ENCODE data around the gene PHF11. TPM values are rescaled to one million over a fixed set of nuclear protein-coding genes. Genes with fewer than 3 reads are reported as not detected.

PHF11 gene
- polyA plus RNA-seq, 3 donors = 63.4 to 68.8 (median 68.4) TPM

GRCh38 chr13:49516467-49516866, 20.7 kb downstream of the PHF11 start:
- no peaks in the 10 kb centered on the region for H3K79me2 ChIP-seq (ENCODE audit: insufficient read depth, low read length)
- no peak overlapping the region for H3K4me2 ChIP-seq (replicated peaks; ENCODE audit: extremely low read depth, low read length, poor library complexity, severe bottlenecking)
- no peak overlapping the region for H3K27ac ChIP-seq (ENCODE audit: low read depth in 1 of 2, low read length in 2 of 2)
- H3K9ac ChIP-seq (ENCODE audit: insufficient read depth, low read length, poor library complexity, severe bottlenecking) = no peak overlapping the region
- Mint-ChIP-seq H3K27me3 (ENCODE audit: low read depth in 3 of 3) (peaks cover 0 to 2% (median 2%) of the 10 kb centered on the region in 3 donors), H3K36me3 (peaks cover 81 to 88% of the 10 kb centered on the region in 2 donors), H3K9me3 (peaks cover 0 to 1% (median 0%) of the 10 kb centered on the region in 7 donors), H3K27ac (peak overlapping the region in 2 of 7 donors; percentile 43 to 49), H3K4me3 (no peak overlapping the region), H3K4me1 (no peaks in the 10 kb centered on the region)
- H3K9me3 ChIP-seq (replicated peaks in 1 of 2; ENCODE audit: control insufficient read depth in 1 of 2, insufficient read depth in 1 of 2, low read length in 2 of 2) = no peaks in the 10 kb centered on the region
- no peak for TF ChIP-seq CTCF (IDR thresholded peaks at IDR 0.05)
- H2AFZ ChIP-seq (ENCODE audit: insufficient read depth, low read depth, low read length, poor library complexity, severe bottlenecking) = no peak overlapping the region
- no peaks in the 10 kb centered on the region for H3K27me3 ChIP-seq (ENCODE audit: control insufficient read depth in 2 of 2, insufficient read depth in 2 of 2, low read length in 2 of 2)
- no peak for DNase-seq
- WGBS (ENCODE audit: insufficient coverage) = 93% methylated on average over 3 of the region's 5 CpGs
- H3K4me1 ChIP-seq (ENCODE audit: control insufficient read depth in 1 of 2, insufficient read depth in 2 of 2, low read length in 2 of 2) = no peaks in the 10 kb centered on the region
- H3K4me3 ChIP-seq (replicated peaks in 1 of 3; ENCODE audit: low read depth in 2 of 3, low read length in 3 of 3) = no peak overlapping the region
- peaks cover 17% of the 10 kb centered on the region for H4K20me1 ChIP-seq (ENCODE audit: insufficient read depth, low read length)
- peaks cover 78 to 99% of the 10 kb centered on the region in 2 donors for H3K36me3 ChIP-seq (replicated peaks in 1 of 2; ENCODE audit: control insufficient read depth in 1 of 2, insufficient read depth in 2 of 2, low read length in 2 of 2)
- intact Hi-C loops (cut with micrococcal nuclease) = no loop called here

DNA sequence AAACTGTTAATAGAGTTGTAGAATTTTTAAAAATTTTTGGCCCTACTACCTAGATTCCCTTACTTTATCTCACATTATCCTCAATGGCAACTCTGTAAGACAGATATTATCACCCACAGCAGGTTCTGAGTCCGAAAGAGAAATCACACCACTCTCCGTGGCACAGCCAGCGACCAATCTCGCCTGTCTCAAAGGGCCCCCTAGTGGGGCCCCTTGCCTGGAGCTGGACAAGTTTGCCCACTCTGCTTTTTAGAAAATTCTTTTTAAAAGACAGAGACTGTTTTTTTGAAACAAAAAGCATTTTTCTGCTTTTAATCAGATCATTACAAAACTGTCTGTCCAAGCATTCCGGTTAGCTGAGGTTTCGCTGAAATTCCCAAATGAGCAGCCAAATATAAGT, 21.7 kb downstream of the PHF11 start:
- no peak overlapping the region for H3K4me2 ChIP-seq (replicated peaks; ENCODE audit: extremely low read depth, low read length, poor library complexity, severe bottlenecking)
- no peaks in the 10 kb centered on the region for H3K4me1 Mint-ChIP-seq
- H3K4me1 ChIP-seq (ENCODE audit: control insufficient read depth in 1 of 2, insufficient read depth in 2 of 2, low read length in 2 of 2) = no peaks in the 10 kb centered on the region
- no peaks in the 10 kb centered on the region for H3K9me3 ChIP-seq (replicated peaks in 1 of 2; ENCODE audit: control insufficient read depth in 1 of 2, insufficient read depth in 1 of 2, low read length in 2 of 2)
- H3K9ac ChIP-seq (ENCODE audit: insufficient read depth, low read length, poor library complexity, severe bottlenecking) = no peak overlapping the region
- no peak overlapping the region for H3K27ac ChIP-seq (ENCODE audit: low read depth in 1 of 2, low read length in 2 of 2)
- no peak overlapping the region for H2AFZ ChIP-seq (ENCODE audit: insufficient read depth, low read depth, low read length, poor library complexity, severe bottlenecking)
- no peaks in the 10 kb centered on the region for H3K79me2 ChIP-seq (ENCODE audit: insufficient read depth, low read length)
- H3K27ac Mint-ChIP-seq = peak overlapping the region in 1 of 7 donors; percentile 49
- no peak for DNase-seq
- peaks cover 17% of the 10 kb centered on the region for H4K20me1 ChIP-seq (ENCODE audit: insufficient read depth, low read length)
- peaks cover 0 to 1% (median 0%) of the 10 kb centered on the region in 7 donors for H3K9me3 Mint-ChIP-seq
- no peak for TF ChIP-seq CTCF (IDR thresholded peaks at IDR 0.05)
- 83% methylated on average over 4 of the region's 6 CpGs for WGBS (ENCODE audit: insufficient coverage)
- peaks cover 80 to 99% of the 10 kb centered on the region in 2 donors for H3K36me3 ChIP-seq (replicated peaks in 1 of 2; ENCODE audit: control insufficient read depth in 1 of 2, insufficient read depth in 2 of 2, low read length in 2 of 2)
- H3K27me3 Mint-ChIP-seq (ENCODE audit: low read depth in 3 of 3) = peaks cover 0 to 2% (median 2%) of the 10 kb centered on the region in 3 donors
- H3K27me3 ChIP-seq (ENCODE audit: control insufficient read depth in 2 of 2, insufficient read depth in 2 of 2, low read length in 2 of 2) = no peaks in the 10 kb centered on the region
- peaks cover 81 to 93% of the 10 kb centered on the region in 2 donors for H3K36me3 Mint-ChIP-seq
- intact Hi-C loops (cut with micrococcal nuclease) = no loop called here
- H3K4me3 ChIP-seq (replicated peaks in 1 of 3; ENCODE audit: low read depth in 2 of 3, low read length in 3 of 3) = no peak overlapping the region
- no peak overlapping the region for H3K4me3 Mint-ChIP-seq

Measured in CD14-positive monocyte (primary cell).